Activated naive CD4-positive, alpha-beta T cell treated with anti-CD3 and anti-CD28 coated beads, Interleukin-2, amount 50 U/mL, for 24 hours (primary cell): ENCODE results near the gene SRCIN1.

Source experiments
- H3K27ac Mint-ChIP-seq: one replicate; pipeline ENCODE4 v1.8.0; 2021; ENCODE audit warnings: mild to moderate bottlenecking, mixed read lengths
- H3K27me3 Mint-ChIP-seq: one replicate; pipeline ENCODE4 v1.8.0; 2021; ENCODE audit warnings: mixed read lengths
- H3K36me3 Mint-ChIP-seq: one replicate; pipeline ENCODE4 v1.8.0; 2021; ENCODE audit warnings: mixed read lengths
- H3K4me1 Mint-ChIP-seq: one replicate; pipeline ENCODE4 v1.8.0; 2021; ENCODE audit warnings: mixed read lengths
- H3K4me3 Mint-ChIP-seq: one replicate; pipeline ENCODE4 v1.8.0; 2021; ENCODE audit warnings: mild to moderate bottlenecking, mixed read lengths
- H3K9me3 Mint-ChIP-seq: one replicate; pipeline ENCODE4 v1.8.0; 2021; ENCODE audit warnings: mixed read lengths

The SRCIN1 gene

GRCh38 chr17:38564869-38565268, 40.9 kb downstream of the SRCIN1 start:
- Mint-ChIP-seq H3K27me3 (peaks cover 57% of the 10 kb centered on the region), H3K4me1 (peaks cover 21% of the 10 kb centered on the region), H3K27ac (no peak overlapping the region), H3K36me3 (no peaks in the 10 kb centered on the region), H3K9me3 (no peaks in the 10 kb centered on the region), H3K4me3 (no peak overlapping the region)

GRCh38 chr17:38564254-38564837, 41.4 kb downstream of the SRCIN1 start:
- Mint-ChIP-seq H3K9me3 (no peaks in the 10 kb centered on the region), H3K36me3 (no peaks in the 10 kb centered on the region), H3K4me1 (peaks cover 22% of the 10 kb centered on the region), H3K27ac (no peak overlapping the region), H3K27me3 (peaks cover 56% of the 10 kb centered on the region), H3K4me3 (no peak overlapping the region)

DNA sequence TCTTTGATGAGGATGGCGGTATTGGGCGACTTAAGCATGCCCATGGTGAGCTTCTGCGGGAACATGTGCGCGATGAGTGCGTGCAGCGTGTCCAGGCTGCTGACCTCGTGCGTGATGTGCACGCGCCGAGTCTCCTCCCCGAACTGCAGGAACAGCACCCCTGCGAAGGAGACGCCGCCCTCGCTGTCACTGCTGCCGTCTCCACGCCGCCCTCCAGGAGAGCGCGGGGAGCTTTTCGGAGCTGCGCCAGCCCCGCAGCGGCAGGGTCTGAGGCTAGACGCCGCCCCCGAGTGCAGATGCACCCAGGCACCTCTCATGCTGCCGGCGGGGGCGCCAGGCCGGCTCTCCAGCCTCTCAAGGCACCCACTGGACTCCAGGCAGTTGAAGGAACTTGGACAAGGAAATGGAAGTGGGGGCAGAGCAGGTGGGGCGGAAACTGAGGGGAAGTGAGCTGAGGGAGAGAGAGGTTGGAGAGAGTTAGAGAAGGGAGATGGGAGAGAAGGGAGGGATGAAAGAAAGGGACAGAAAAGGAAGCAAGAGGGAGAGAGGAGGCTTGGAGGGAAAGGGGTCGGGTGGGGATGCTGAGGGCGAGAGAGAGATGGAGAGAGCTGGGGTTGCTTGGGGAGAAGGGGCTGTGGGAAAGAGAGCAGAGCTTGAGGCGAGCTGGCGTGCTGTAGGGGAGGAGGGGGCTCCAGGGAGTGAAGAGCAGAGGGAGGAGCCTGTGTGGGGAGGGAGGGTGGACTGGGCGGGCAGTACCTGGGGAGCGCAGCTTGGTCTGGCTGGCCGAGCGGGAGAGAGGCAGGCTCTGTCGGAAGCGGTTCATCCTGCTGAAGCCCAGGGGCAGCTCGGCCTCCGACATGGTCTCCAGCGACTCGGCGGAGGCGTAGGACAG, 42.1 kb downstream of the SRCIN1 start:
- Mint-ChIP-seq H3K9me3 (no peaks in the 10 kb centered on the region), H3K4me3 (peak overlapping the region; percentile 52), H3K27me3 (peaks cover 50% of the 10 kb centered on the region), H3K4me1 (peaks cover 29% of the 10 kb centered on the region), H3K36me3 (no peaks in the 10 kb centered on the region), H3K27ac (no peak overlapping the region)

- Mint-ChIP-seq H3K36me3 (no peaks in the 10 kb centered on the region), H3K27me3 (peaks cover 43% of the 10 kb centered on the region), H3K4me1 (peaks cover 31% of the 10 kb centered on the region), H3K27ac (no peak overlapping the region), H3K9me3 (no peaks in the 10 kb centered on the region), H3K4me3 (peak overlapping the region; percentile 49)
Measured at GRCh38 chr17:38562903-38563302, 42.8 kb downstream of the SRCIN1 start.

- Mint-ChIP-seq H3K27me3 (peaks cover 39% of the 10 kb centered on the region), H3K36me3 (no peaks in the 10 kb centered on the region), H3K27ac (no peak overlapping the region), H3K4me1 (peaks cover 31% of the 10 kb centered on the region), H3K4me3 (no peak overlapping the region), H3K9me3 (no peaks in the 10 kb centered on the region)
Measured at GRCh38 chr17:38562215-38562569, 43.6 kb downstream of the SRCIN1 start.

GRCh38 chr17:38561416-38562214, 44.1 kb downstream of the SRCIN1 start:
- peaks cover 31% of the 10 kb centered on the region for H3K4me1 Mint-ChIP-seq
- peaks cover 34% of the 10 kb centered on the region for H3K27me3 Mint-ChIP-seq
- no peaks in the 10 kb centered on the region for H3K36me3 Mint-ChIP-seq
- H3K27ac Mint-ChIP-seq: no peak overlapping the region
- no peak overlapping the region for H3K4me3 Mint-ChIP-seq
- no peaks in the 10 kb centered on the region for H3K9me3 Mint-ChIP-seq

- Mint-ChIP-seq H3K27me3 (peaks cover 28% of the 10 kb centered on the region), H3K27ac (no peak overlapping the region), H3K36me3 (no peaks in the 10 kb centered on the region), H3K9me3 (no peaks in the 10 kb centered on the region), H3K4me3 (peak overlapping the region; percentile 59), H3K4me1 (peaks cover 31% of the 10 kb centered on the region)
Measured at GRCh38 chr17:38560503-38561318, 45.0 kb downstream of the SRCIN1 start.

DNA sequence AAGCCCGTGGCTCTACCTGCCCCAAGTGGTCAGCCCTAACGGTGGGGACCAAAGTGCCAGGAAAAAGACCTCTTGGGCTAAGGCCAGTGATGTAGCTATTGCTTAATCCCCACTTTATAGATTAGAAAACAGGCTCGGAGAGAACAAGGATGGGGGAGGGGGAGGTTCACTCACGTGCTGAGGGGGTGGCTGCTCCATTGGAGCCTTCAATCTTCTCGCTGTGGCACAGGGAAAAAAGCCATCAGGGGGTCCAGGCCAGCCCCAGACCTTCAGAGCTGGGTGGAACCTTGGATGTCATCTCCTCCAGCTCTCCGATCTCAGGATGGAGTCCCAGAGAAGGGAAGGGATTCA, 45.9 kb downstream of the SRCIN1 start:
- H3K4me1 Mint-ChIP-seq: peaks cover 31% of the 10 kb centered on the region
- peaks cover 22% of the 10 kb centered on the region for H3K27me3 Mint-ChIP-seq
- no peaks in the 10 kb centered on the region for H3K9me3 Mint-ChIP-seq
- H3K27ac Mint-ChIP-seq: no peak overlapping the region
- H3K4me3 Mint-ChIP-seq: no peak overlapping the region
- H3K36me3 Mint-ChIP-seq: no peaks in the 10 kb centered on the region

GRCh38 chr17:38559051-38559879, 46.5 kb downstream of the SRCIN1 start:
- Mint-ChIP-seq H3K27me3 (peaks cover 19% of the 10 kb centered on the region), H3K36me3 (no peaks in the 10 kb centered on the region), H3K27ac (peak overlapping the region; percentile 85), H3K4me1 (peaks cover 31% of the 10 kb centered on the region), H3K4me3 (peak overlapping the region; percentile 97), H3K9me3 (no peaks in the 10 kb centered on the region)

- no peaks in the 10 kb centered on the region for H3K9me3 Mint-ChIP-seq
- H3K27ac Mint-ChIP-seq: no peak overlapping the region
- peak overlapping the region; percentile 97 for H3K4me3 Mint-ChIP-seq
- H3K4me1 Mint-ChIP-seq: peaks cover 30% of the 10 kb centered on the region
- peaks cover 15% of the 10 kb centered on the region for H3K27me3 Mint-ChIP-seq
- H3K36me3 Mint-ChIP-seq: no peaks in the 10 kb centered on the region
Measured at GRCh38 chr17:38558728-38559050, 47.1 kb downstream of the SRCIN1 start.

DNA sequence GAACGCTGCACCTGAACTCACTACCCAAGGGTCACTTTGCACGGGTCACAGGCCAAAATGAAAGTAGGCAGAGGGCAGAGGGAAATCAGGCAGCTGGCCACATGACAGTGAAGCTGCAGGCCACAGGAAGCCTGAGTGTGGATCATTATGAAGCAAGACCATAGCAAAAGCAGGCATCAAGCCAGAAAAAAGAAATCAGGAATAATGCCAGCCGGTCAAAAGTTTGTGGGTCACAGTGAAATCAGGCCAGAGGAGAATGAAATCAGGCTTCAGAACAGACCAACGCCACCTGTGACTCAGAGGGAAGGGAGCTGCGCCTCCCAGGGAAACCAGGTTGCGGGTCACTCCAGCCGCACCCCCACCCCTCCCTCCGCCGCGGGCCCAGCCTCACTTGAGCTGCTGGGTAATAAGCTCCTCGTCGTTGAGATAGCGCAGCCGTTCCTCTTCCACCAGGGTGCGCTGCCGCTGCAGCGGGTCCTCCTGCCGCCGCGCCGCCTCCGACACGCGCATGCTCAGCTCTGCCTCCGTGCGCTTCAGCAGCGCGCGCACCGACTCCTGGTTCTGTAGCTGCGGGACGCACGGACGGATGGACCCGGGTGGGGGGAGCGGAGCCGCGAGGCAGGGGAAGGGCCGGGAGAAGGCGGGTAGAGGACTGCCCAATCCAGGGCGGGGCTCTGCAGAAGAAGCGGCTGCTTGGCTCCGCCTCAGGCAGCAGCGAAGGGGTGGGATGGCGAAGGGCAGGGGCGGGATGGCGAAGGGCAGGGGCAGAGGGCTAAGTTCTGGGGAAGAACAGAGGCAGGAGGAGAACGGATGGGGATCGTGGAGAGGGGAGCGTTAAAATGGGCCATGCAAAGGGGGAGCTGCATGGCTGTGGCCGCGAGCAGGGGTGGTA, 47.7 kb downstream of the SRCIN1 start:
- Mint-ChIP-seq H3K27me3 (peaks cover 12% of the 10 kb centered on the region), H3K36me3 (no peaks in the 10 kb centered on the region), H3K4me3 (peak overlapping the region; percentile 97), H3K4me1 (peaks cover 24% of the 10 kb centered on the region), H3K27ac (no peak overlapping the region), H3K9me3 (no peaks in the 10 kb centered on the region)

GRCh38 chr17:38557396-38557795, 48.4 kb downstream of the SRCIN1 start:
- peaks cover 19% of the 10 kb centered on the region for H3K4me1 Mint-ChIP-seq
- peak overlapping the region; percentile 15 for H3K4me3 Mint-ChIP-seq
- no peaks in the 10 kb centered on the region for H3K36me3 Mint-ChIP-seq
- no peak overlapping the region for H3K27ac Mint-ChIP-seq
- H3K27me3 Mint-ChIP-seq: peaks cover 10% of the 10 kb centered on the region
- H3K9me3 Mint-ChIP-seq: no peaks in the 10 kb centered on the region

- Mint-ChIP-seq H3K9me3 (no peaks in the 10 kb centered on the region), H3K27ac (peak overlapping the region; percentile 62), H3K4me1 (peaks cover 16% of the 10 kb centered on the region), H3K27me3 (peaks cover 7% of the 10 kb centered on the region), H3K4me3 (no peak overlapping the region), H3K36me3 (no peaks in the 10 kb centered on the region)
Measured at GRCh38 chr17:38556239-38556638, 49.5 kb downstream of the SRCIN1 start.
